Lung (tissue), 12 donors: ENCODE measurements around the gene TMEM185B. TPM values are rescaled to one million over a fixed set of nuclear protein-coding genes. Genes with fewer than 3 reads are reported as not detected.

Experiments
- ATAC-seq: fragments of 200-7000 bp; cut with Tn5 transposase; one replicate; pipeline ENCODE4 v1.9.1; 2020; ENCODE audit warnings: moderate number of reproducible peaks; ENCODE audit not compliant: insufficient read depth, low FRiP score
- DNase-seq, 3 donors: peaks; one replicate each; pipeline ENCODE4 v3.0.0-alpha.2; 2013 to 2017
- H3K27ac ChIP-seq, 2 donors: one replicate each; pipeline ENCODE4 v1.5.1; 2013; ENCODE audit warnings: mild to moderate bottlenecking in 2 of 2, moderate library complexity in 2 of 2, control low read depth in 1 of 2, inconsistent platforms in 1 of 2, low read depth in 1 of 2, low read length in 1 of 2
- H3K27me3 ChIP-seq, 3 donors: one replicate each; pipeline ENCODE4 v1.5.1; 2013; ENCODE audit warnings: low read length in 2 of 3; ENCODE audit not compliant: control insufficient read depth in 3 of 3, insufficient read depth in 3 of 3
- H3K36me3 ChIP-seq, 4 donors: one replicate each; pipeline ENCODE4 v1.5.1; 2013; ENCODE audit warnings: low read length in 4 of 4, mild to moderate bottlenecking in 1 of 4, moderate library complexity in 1 of 4; ENCODE audit not compliant: control insufficient read depth in 4 of 4, insufficient read depth in 4 of 4
- H3K4me1 ChIP-seq, 5 donors: one replicate each; pipeline ENCODE4 v1.5.1; 2013; ENCODE audit warnings: low read length in 5 of 5, mild to moderate bottlenecking in 2 of 5, moderate library complexity in 1 of 5; ENCODE audit not compliant: control insufficient read depth in 5 of 5, insufficient read depth in 5 of 5
- H3K4me3 ChIP-seq: one replicate; pipeline ENCODE4 v1.5.1; 2013; ENCODE audit warnings: mild to moderate bottlenecking, control low read depth, moderate library complexity
- H3K9ac ChIP-seq, 2 donors: one replicate each; pipeline ENCODE4 v1.5.1; 2013; ENCODE audit warnings: low read length in 2 of 2, control low read depth in 1 of 2; ENCODE audit not compliant: insufficient read depth in 1 of 2
- H3K9me3 ChIP-seq, 4 donors: one replicate each; pipeline ENCODE4 v1.5.1; 2013; ENCODE audit warnings: low read length in 3 of 4, mild to moderate bottlenecking in 1 of 4, moderate library complexity in 1 of 4; ENCODE audit not compliant: control insufficient read depth in 4 of 4, insufficient read depth in 3 of 4
- CTCF ChIP-seq: IDR thresholded peaks from 2 replicates; pipeline ENCODE4 v1.5.1; 2012; ENCODE audit warnings: mild to moderate bottlenecking; ENCODE audit errors: control extremely low read depth, extremely low read depth
- WGBS, 2 donors: extraction: QIAGEN DNeasy Blood & Tissue Kit; methylation state at CpG; one replicate each; pipeline ENCODE4 v1.1.7; 2013; 5-methylcytosine and 5-hydroxymethylcytosine counted together
- polyA plus RNA-seq, 2 donors: library from polyadenylated mRNA; stranded (reverse); fragments of 200-250 nt; gene quantifications; one replicate each; pipeline ENCODE4 v1.2.1, GENCODE V29; 2013
- total RNA-seq, 2 donors: library from RNA; depleted of rRNA in 1 of 2; stranded (reverse); fragments of >200 nt in 1 of 2; gene quantifications; one replicate each; pipeline ENCODE4 v1.2.1, GENCODE V29; 2014 to 2021
- donor health status: control.
- donor health status: control.
- donor health status: Bipolar disorder and iron deficiency.
- donor health status: healthy.
- donor health status: DM: yes; HTN: yes; CAD: no.

Gene TMEM185B
- total and polyA plus RNA-seq, 4 donors, result 6.5 to 35.2 (median 27.1) TPM

- ATAC-seq (no peak), DNase-seq (no peak)
- WGBS, 2 donors, result 79 to 86% methylated on average over 20 of the region's 20 CpGs
- H3K36me3 ChIP-seq, result no peaks in the 10 kb centered on the region
- H3K4me1 ChIP-seq, result peaks cover 0 to 12% (median 9%) of the 10 kb centered on the region in 5 donors
- H3K9ac ChIP-seq, result no peak overlapping the region
- H3K9me3 ChIP-seq, result no peaks in the 10 kb centered on the region
- peaks cover 0 to 4% (median 0%) of the 10 kb centered on the region in 3 donors for H3K27me3 ChIP-seq
- H3K27ac ChIP-seq, result no peak overlapping the region
- no peak for TF ChIP-seq CTCF
- H3K4me3 ChIP-seq, result no peak overlapping the region
Observed at GRCh38 chr2:120246546-120247300, 23.5 kb upstream of the TMEM185B start.

DNA sequence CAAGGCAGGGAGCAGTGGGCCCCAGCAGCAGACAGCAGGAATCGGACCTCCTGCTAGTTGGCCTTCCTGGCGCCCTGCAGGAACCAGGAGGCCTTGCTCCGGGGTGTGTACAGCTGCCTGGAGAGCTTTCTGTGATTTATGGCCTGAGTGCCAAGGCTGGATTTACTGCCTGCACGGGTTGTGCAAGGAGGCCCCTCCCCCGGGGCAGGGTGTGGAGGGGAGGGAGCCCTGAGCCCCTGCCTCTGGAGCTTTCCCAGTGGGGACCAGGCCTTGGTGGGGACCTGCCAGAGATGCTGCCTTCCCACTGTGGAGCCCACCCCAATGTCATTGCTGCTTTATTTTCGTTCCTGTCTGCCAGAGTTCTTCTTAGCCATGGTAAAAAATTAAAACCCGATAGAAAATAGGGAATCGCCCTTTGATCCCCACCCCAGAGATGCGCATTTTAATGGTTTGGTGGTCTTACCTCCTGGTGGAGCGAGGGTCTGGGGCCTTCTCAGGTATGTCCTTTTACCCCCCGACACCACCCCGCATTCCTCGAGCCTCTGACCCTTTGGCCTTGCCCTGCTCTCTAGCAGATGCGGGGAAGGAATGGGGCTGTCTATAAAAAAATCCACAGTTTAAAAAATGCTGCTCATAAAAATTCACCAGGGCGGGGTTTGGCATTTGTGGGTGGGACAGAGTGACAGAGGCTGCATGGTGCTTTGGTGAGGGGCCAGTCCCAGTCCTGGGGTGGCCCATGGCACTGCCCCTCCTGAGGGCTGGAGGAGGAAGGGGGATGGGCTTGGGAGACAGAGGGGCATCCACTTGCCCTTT lies 22.5 kb upstream of the TMEM185B start:
- H3K4me3 ChIP-seq, result no peak overlapping the region
- no peaks in the 10 kb centered on the region for H3K36me3 ChIP-seq
- no peak overlapping the region for H3K9ac ChIP-seq
- no peaks in the 10 kb centered on the region for H3K9me3 ChIP-seq
- H3K4me1 ChIP-seq, result peaks cover 0 to 15% (median 10%) of the 10 kb centered on the region in 5 donors
- H3K27me3 ChIP-seq, result peaks cover 0 to 4% (median 0%) of the 10 kb centered on the region in 3 donors
- TF ChIP-seq CTCF, result no peak
- 55 to 61% methylated on average over 15 of the region's 15 CpGs for WGBS, 2 donors
- ATAC-seq, result no peak
- DNase-seq, result peak in 2 of 3 donors; percentile 39 to 50
- H3K27ac ChIP-seq, result peak overlapping the region in 1 of 2 donors; percentile 75

DNA sequence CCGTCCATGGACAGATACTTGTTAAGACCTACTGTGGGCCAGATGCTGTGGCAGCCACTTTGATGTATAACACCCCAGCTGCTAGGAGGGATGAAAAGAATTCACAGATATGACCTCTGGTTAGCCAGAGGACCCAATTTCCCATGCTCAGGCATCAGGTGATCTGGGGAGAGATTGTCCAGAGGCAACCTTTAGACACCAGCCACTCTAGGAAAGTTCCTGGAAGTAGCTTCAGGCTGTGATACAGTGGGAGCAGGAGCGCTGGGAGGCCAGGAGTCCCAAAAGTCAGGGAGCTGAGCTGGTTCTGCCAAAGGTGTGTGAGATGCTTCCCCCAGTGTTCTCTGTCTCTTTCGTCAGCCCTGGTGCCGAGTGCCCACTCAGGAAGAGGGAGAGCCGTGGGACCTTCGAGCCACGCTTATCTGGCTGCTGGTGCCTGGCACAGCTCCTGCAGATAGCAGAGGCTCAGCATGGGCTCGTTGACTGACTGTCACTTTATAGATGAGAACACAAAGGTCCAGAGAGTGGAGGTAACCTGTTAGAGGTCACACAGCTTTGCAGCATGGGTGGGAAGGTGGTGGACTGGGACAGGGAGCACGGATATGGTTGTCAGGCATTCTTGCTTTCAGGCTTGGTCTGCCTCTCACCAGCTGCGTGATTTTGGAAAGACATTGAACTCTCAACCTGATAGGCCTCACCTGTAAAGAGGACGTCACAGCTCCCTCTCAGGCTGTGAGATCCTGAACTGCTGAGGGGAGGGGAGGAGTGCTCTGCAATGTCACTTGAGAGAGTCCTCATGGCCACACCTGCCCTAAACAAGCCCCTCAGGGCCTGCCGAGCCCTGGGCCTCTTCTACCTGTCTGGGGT lies 21.7 kb upstream of the TMEM185B start:
- TF ChIP-seq CTCF, result no peak
- Histone ChIP-seq H3K27me3 (peaks cover 0 to under 1% (median 0%) of the 10 kb centered on the region in 3 donors), H3K36me3 (no peaks in the 10 kb centered on the region), H3K9me3 (no peaks in the 10 kb centered on the region), H3K9ac (no peak overlapping the region), H3K4me3 (no peak overlapping the region), H3K4me1 (peaks cover 0 to 17% (median 11%) of the 10 kb centered on the region in 5 donors), H3K27ac (peak overlapping the region in 1 of 2 donors; percentile 75)
- DNase-seq (no peak), ATAC-seq (no peak)
- WGBS, 2 donors, result 69 to 76% methylated on average over 12 of the region's 12 CpGs
